Measurements from ENCODE around the gene COL4A1. TPM values are rescaled to one million over a fixed set of nuclear protein-coding genes. Genes with fewer than 3 reads are reported as not detected.

COL4A1 gene
- total and polyA plus RNA-seq, 2 donors from 2014 or later, result 53.0 to 218 TPM

- Histone ChIP-seq H3K36me3 (ENCODE audit: control insufficient read depth in 2 of 3, insufficient read depth in 3 of 3, low read length in 3 of 3) (no peaks in the 10 kb centered on the region), H3K27me3 (ENCODE audit: control insufficient read depth, insufficient read depth, low read length) (no peaks in the 10 kb centered on the region), H3K4me1 (ENCODE audit: control insufficient read depth in 2 of 3, insufficient read depth in 2 of 3, low read depth in 1 of 3, low read length in 3 of 3) (peaks cover 8 to 21% (median 18%) of the 10 kb centered on the region in 3 donors), H3K27ac (ENCODE audit: low read depth in 2 of 2, low read length in 2 of 2) (no peak overlapping the region), H3K9me3 (ENCODE audit: control insufficient read depth in 2 of 3, insufficient read depth in 1 of 3, low read length in 3 of 3) (no peaks in the 10 kb centered on the region), H3K4me3 (ENCODE audit: low read length in 3 of 3) (no peak overlapping the region), H3K9ac (ENCODE audit: low read length in 3 of 3) (no peak overlapping the region)
- FAIRE-seq (no peak), DNase-seq (no peak)
- intact Hi-C loops (cut with DNase I), result no loop called here
- TF ChIP-seq, protein P1, sequence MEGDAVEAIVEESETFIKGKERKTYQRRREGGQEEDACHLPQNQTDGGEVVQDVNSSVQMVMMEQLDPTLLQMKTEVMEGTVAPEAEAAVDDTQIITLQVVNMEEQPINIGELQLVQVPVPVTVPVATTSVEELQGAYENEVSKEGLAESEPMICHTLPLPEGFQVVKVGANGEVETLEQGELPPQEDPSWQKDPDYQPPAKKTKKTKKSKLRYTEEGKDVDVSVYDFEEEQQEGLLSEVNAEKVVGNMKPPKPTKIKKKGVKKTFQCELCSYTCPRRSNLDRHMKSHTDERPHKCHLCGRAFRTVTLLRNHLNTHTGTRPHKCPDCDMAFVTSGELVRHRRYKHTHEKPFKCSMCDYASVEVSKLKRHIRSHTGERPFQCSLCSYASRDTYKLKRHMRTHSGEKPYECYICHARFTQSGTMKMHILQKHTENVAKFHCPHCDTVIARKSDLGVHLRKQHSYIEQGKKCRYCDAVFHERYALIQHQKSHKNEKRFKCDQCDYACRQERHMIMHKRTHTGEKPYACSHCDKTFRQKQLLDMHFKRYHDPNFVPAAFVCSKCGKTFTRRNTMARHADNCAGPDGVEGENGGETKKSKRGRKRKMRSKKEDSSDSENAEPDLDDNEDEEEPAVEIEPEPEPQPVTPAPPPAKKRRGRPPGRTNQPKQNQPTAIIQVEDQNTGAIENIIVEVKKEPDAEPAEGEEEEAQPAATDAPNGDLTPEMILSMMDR (IDR thresholded peaks at IDR 0.05; ENCODE audit: borderline replicate concordance, extremely low read depth, insufficient read depth), result no peak
These were observed 21.6 kb upstream of the COL4A1 start for GRCh38 chr13:110328573-110328972.

GRCh38 chr13:110327051-110327721 is 20.2 kb upstream of the COL4A1 start:
- DNase-seq (peak in 4 of 5 donors; percentile 54 to 81 (median 66)), FAIRE-seq (no peak)
- intact Hi-C loops (cut with DNase I), result no loop called here
- no peaks in the 10 kb centered on the region for H3K36me3 ChIP-seq (ENCODE audit: control insufficient read depth in 2 of 3, insufficient read depth in 3 of 3, low read length in 3 of 3)
- no peaks in the 10 kb centered on the region for H3K27me3 ChIP-seq (ENCODE audit: control insufficient read depth, insufficient read depth, low read length)
- H3K4me1 ChIP-seq (ENCODE audit: control insufficient read depth in 2 of 3, insufficient read depth in 2 of 3, low read depth in 1 of 3, low read length in 3 of 3), result peaks cover 8 to 23% (median 19%) of the 10 kb centered on the region in 3 donors
- H3K9ac ChIP-seq (ENCODE audit: low read length in 3 of 3), result no peak overlapping the region
- no peak overlapping the region for H3K4me3 ChIP-seq (ENCODE audit: low read length in 3 of 3)
- TF ChIP-seq, protein P1 (IDR thresholded peaks at IDR 0.05; ENCODE audit: borderline replicate concordance, extremely low read depth, insufficient read depth), result no peak
- H3K27ac ChIP-seq (ENCODE audit: low read depth in 2 of 2, low read length in 2 of 2), result no peak overlapping the region
- H3K9me3 ChIP-seq (ENCODE audit: control insufficient read depth in 2 of 3, insufficient read depth in 1 of 3, low read length in 3 of 3), result no peaks in the 10 kb centered on the region

DNA sequence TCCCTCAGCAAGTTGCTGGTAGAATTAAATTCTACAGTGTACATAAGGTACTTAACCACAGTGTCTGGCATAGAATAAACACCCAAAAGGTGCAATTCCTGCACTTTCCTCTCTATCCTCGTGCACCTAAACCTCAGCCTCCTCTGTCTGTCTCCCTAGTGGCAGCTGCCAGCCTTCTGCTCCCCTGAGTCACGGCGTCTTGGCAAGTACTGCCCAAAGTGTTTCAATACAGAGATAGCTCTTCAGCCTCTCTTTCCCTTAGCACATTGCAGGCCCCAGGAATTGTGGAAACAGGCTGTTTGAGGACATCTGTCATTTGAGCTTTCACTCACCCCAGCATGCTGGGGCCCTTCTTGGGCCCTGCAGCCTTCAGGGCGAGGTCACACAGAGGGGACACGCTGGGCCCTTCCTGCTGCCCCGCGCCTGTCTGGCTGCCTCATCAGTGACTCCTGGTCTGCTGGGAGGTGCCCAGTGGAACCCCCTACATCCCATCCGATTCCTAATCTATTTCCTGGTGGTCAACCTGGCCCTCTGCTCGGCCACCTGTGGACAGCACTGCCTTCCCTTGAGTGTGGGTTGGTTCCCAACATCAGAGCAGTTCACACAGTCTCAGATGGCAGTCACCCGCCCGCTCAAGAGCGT is 19.4 kb upstream of the COL4A1 start:
- intact Hi-C loops (cut with DNase I), result no loop called here
- Histone ChIP-seq H3K4me3 (ENCODE audit: low read length in 3 of 3) (no peak overlapping the region), H3K9me3 (ENCODE audit: control insufficient read depth in 2 of 3, insufficient read depth in 1 of 3, low read length in 3 of 3) (no peaks in the 10 kb centered on the region), H3K4me1 (ENCODE audit: control insufficient read depth in 2 of 3, insufficient read depth in 2 of 3, low read depth in 1 of 3, low read length in 3 of 3) (peaks cover 8 to 23% (median 21%) of the 10 kb centered on the region in 3 donors), H3K9ac (ENCODE audit: low read length in 3 of 3) (no peak overlapping the region), H3K27ac (ENCODE audit: low read depth in 2 of 2, low read length in 2 of 2) (peak overlapping the region in 1 of 2 donors; percentile 17), H3K27me3 (ENCODE audit: control insufficient read depth, insufficient read depth, low read length) (no peaks in the 10 kb centered on the region), H3K36me3 (ENCODE audit: control insufficient read depth in 2 of 3, insufficient read depth in 3 of 3, low read length in 3 of 3) (no peaks in the 10 kb centered on the region)
- TF ChIP-seq, protein P1 (IDR thresholded peaks at IDR 0.05; ENCODE audit: borderline replicate concordance, extremely low read depth, insufficient read depth), result no peak
- FAIRE-seq (no peak), DNase-seq (no peak)
